ENCODE data around the gene PPP2R2C.

The PPP2R2C gene

DNA sequence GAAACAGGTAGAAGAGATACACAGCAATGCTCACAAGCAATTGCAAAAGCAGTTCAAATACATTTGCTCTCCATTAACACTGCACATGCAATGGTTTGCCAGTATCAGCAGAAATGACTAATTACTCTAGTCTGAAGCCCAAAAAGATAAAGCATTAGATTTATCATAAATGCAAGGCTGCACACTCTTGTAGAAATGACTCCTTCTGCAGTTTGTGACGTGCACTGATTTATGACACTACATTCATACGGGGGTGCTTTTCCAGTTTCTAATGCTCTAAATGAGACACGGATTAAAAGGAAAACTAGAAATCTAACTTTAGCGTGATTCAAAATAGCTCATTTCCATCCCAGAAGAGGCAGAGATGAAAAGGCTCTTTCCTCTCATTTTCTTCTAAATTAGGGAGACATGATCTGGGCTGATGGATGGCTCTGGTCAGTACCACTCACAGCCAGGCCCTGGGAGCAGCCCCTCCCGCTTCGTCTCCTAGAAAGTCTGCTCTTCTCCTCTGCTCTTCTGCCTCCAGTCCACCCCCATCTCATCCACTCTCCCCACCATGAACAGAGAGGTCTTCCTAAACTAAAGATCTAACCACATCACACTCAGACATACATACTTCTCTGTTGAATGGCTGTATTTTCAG lies 33.2 kb downstream of the PPP2R2C start:
- TF ChIP-seq, protein P1, sequence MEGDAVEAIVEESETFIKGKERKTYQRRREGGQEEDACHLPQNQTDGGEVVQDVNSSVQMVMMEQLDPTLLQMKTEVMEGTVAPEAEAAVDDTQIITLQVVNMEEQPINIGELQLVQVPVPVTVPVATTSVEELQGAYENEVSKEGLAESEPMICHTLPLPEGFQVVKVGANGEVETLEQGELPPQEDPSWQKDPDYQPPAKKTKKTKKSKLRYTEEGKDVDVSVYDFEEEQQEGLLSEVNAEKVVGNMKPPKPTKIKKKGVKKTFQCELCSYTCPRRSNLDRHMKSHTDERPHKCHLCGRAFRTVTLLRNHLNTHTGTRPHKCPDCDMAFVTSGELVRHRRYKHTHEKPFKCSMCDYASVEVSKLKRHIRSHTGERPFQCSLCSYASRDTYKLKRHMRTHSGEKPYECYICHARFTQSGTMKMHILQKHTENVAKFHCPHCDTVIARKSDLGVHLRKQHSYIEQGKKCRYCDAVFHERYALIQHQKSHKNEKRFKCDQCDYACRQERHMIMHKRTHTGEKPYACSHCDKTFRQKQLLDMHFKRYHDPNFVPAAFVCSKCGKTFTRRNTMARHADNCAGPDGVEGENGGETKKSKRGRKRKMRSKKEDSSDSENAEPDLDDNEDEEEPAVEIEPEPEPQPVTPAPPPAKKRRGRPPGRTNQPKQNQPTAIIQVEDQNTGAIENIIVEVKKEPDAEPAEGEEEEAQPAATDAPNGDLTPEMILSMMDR (IDR thresholded peaks at IDR 0.05; ENCODE audit: borderline replicate concordance, insufficient read depth, low read depth, low read length): no peak
- no peak overlapping the region for H3K4me3 ChIP-seq (ENCODE audit: low read depth, low read length)

DNA sequence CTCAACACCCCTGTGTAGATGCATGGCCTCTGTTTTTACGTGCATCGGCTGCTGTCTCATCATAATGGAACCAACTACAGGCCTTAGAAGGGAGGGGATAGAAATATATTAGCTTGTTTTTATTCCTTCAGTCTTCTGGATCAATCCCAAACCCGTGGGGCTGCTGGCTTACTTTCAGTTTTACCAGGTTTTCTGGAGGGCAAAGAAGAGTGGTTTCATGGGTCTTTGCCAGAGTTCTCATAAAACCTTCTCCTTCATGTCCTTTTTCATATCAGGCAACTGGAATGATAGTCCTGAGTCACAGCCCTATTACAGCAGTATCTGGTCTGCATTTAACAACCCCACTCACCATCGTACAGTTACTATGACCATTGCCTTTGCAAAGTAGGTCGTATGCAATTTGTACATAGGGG lies 34.6 kb downstream of the PPP2R2C start:
- no peak overlapping the region for H3K4me3 ChIP-seq (ENCODE audit: low read depth, low read length)
- TF ChIP-seq, protein P1 (IDR thresholded peaks at IDR 0.05; ENCODE audit: borderline replicate concordance, insufficient read depth, low read depth, low read length): no peak

DNA sequence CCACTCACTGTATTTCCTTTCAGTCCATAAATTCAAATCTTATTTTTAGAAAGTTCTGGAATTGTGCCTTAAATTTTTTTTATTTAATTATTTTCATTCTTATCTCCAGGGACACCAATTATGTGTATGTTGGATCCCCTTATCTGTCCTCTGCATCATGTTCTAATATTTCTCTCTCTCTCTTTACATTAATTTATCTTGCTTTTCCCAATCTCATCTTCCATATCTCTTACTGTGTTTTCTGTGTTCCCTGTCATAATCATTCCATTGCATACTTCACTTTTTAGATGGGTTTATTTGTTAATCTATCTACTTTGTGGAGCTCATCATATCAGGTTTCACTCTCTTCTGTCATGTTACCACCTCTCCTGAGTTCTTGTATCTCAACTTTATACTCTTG lies 37.4 kb downstream of the PPP2R2C start:
- no peak overlapping the region for H3K4me3 ChIP-seq (ENCODE audit: low read depth, low read length)
- TF ChIP-seq, protein P1 (IDR thresholded peaks at IDR 0.05; ENCODE audit: borderline replicate concordance, insufficient read depth, low read depth, low read length): no peak

- H3K4me3 ChIP-seq (ENCODE audit: low read depth, low read length): no peak overlapping the region
- TF ChIP-seq, protein P1 (IDR thresholded peaks at IDR 0.05; ENCODE audit: borderline replicate concordance, insufficient read depth, low read depth, low read length): no peak
Observed at GRCh38 chr4:6430927-6431326, 41.5 kb downstream of the PPP2R2C start.

- TF ChIP-seq, protein P1 (IDR thresholded peaks at IDR 0.05; ENCODE audit: borderline replicate concordance, insufficient read depth, low read depth, low read length): no peak
- no peak overlapping the region for H3K4me3 ChIP-seq (ENCODE audit: low read depth, low read length)
Observed at GRCh38 chr4:6427439-6428090, 44.8 kb downstream of the PPP2R2C start.

- TF ChIP-seq, protein P1 (IDR thresholded peaks at IDR 0.05; ENCODE audit: borderline replicate concordance, insufficient read depth, low read depth, low read length): no peak
- H3K4me3 ChIP-seq (ENCODE audit: low read depth, low read length): no peak overlapping the region
Observed at GRCh38 chr4:6426571-6427438, 45.6 kb downstream of the PPP2R2C start.
